ENCODE data around the gene SCGN.

SCGN gene, protein sequence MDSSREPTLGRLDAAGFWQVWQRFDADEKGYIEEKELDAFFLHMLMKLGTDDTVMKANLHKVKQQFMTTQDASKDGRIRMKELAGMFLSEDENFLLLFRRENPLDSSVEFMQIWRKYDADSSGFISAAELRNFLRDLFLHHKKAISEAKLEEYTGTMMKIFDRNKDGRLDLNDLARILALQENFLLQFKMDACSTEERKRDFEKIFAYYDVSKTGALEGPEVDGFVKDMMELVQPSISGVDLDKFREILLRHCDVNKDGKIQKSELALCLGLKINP

DNA sequence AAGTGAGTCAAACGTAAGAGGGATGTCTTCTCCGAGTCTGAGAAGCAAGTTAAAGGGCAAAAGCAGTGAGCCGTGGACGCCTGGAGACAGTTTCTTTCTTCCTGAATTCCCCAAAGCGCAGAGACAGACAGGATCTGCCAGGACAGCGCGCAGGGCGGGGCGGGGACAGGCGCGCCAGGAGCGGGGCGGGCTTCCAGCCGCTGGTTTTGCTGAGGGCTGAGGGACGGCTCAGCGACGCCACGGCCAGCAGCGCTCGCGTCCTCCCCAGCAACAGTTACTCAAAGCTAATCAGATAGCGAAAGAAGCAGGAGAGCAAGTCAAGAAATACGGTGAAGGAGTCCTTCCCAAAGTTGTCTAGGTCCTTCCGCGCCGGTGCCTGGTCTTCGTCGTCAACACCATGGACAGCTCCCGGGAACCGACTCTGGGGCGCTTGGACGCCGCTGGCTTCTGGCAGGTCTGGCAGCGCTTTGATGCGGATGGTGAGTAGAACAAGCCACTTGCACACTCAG, at the start of gene SCGN:
Gene SCGN (plus strand): TSS at position 209 of the 509 bp plus-strand sequence. CDS start 189 bp downstream, at position 398.
- no peak for TF ChIP-seq JUND (IDR thresholded peaks at IDR 0.05; ENCODE audit: low read depth)
- in situ Hi-C loops (cut with HindIII; ENCODE audit: low pct_unique_long_range_greater_than_20kb, low sequenced_read_pairs) = no loop called here
- peak; percentile 85 to 86 for DNase-seq (ENCODE audit: low read depth in 1 of 2, low spot score in 1 of 2)

DNA sequence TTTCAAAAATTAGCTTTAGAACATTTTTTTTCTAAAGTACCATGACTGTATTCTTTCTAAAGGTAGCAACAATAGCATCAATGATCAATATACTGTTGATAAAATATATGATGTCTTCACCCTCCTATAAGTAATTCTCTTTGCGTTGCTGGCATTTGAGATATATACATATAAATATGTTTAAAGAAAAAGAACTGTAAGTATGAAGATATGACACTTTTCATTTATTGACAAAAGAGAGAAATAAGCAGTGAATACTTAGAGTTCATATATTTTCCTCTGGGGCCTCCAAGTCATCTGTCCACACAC, 49.4 kb upstream of the SCGN start:
- TF ChIP-seq JUND (IDR thresholded peaks at IDR 0.05; ENCODE audit: low read depth) = no peak
- in situ Hi-C loops (cut with HindIII; ENCODE audit: low pct_unique_long_range_greater_than_20kb, low sequenced_read_pairs) = no loop called here
- DNase-seq (ENCODE audit: low read depth in 1 of 2, low spot score in 1 of 2) = no peak

DNA sequence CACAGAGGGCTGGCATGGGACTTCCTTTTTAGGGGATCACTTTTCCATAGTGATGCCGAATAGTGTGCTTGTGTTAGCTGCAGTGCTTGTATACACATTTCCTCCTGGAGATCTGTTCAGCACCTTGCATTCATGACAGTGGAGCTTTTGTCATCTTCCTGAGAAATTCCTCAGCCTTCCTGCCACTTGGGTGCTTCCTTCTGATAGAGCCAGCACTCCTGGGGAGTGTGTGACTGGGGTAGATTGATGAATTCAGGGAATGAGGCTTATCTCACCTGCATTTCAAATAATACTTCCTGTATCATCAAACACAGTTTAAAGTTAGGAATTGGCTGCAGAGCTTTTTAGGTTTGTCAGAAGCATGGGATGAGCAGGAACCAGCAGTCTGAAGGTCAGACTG, 48.8 kb upstream of the SCGN start:
- in situ Hi-C loops (cut with HindIII; ENCODE audit: low pct_unique_long_range_greater_than_20kb, low sequenced_read_pairs) = no loop called here
- no peak for DNase-seq (ENCODE audit: low read depth in 1 of 2, low spot score in 1 of 2)
- TF ChIP-seq JUND (IDR thresholded peaks at IDR 0.05; ENCODE audit: low read depth) = no peak

DNA sequence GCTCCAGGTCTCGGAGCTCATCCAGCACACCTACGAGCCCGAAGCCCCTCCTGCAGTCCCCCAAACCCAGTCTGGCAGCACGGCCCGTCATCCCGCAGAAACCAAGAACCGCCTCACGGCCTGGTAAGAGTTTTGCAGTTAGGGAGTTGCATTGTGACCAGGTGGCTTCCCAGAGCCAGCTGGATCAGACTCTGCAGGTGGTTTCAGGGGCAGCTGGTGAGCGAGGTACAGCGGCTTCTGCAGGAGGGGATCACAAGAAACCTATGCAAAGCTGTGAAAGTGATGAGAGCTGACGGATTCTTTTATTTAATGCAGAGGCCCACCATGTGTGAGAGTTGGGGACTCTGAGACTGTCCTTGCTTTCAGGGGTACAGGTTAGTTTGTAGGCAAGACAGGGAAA, 45.9 kb upstream of the SCGN start:
- no peak for TF ChIP-seq JUND (IDR thresholded peaks at IDR 0.05; ENCODE audit: low read depth)
- DNase-seq (ENCODE audit: low read depth in 1 of 2, low spot score in 1 of 2) = no peak
- in situ Hi-C loops (cut with HindIII; ENCODE audit: low pct_unique_long_range_greater_than_20kb, low sequenced_read_pairs) = no loop called here

DNA sequence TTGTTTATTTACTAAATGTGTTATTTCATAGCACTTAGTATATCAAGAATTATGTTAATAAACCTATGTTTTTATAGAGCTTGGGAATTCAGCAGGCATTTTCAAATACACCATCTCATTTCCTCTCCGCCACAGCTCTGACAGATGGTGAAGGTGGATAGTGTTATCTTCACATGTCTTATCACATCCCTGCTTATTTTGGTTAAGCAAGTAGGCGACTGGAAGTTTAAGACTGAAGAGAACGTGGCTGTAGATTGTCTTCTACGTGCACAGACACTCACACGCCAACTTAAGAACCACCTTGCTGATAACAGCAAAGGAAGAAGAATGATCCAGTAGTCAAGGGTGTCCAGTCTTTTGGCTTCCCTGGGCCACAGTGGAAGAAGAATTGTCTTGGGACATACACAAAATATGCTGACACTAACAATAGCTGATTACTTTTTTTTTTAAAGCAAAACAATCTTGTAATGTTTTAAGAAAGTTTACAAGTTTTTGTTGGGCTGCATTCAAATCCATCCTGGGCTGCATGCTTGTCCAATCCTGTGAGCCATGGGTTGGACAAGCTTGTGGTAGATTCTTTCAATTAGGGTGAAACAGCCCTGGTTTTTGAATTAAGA, 43.3 kb upstream of the SCGN start:
- no peak for DNase-seq (ENCODE audit: low read depth in 1 of 2, low spot score in 1 of 2)
- no peak for TF ChIP-seq JUND (IDR thresholded peaks at IDR 0.05; ENCODE audit: low read depth)
- in situ Hi-C loops (cut with HindIII; ENCODE audit: low pct_unique_long_range_greater_than_20kb, low sequenced_read_pairs) = no loop called here

DNA sequence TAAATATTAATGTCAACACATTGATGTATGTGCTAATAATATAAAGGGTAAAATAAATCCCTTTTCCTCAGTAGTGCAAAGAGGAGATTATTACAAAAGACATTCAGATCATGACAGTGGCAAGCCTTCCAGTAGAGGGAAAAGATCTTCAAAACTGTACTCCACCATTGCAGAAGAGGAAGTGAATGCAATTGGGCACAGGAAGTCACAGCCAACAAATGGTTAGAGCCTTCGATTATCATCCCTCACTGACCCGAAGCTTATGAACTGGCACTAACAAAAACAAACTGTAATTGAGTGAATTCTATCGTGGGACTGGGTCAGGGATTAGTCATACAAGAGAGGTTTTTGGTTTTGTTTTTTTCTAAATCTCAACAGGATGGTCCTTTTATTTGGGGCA, 39.3 kb upstream of the SCGN start:
- no peak for DNase-seq (ENCODE audit: low read depth in 1 of 2, low spot score in 1 of 2)
- TF ChIP-seq JUND (IDR thresholded peaks at IDR 0.05; ENCODE audit: low read depth) = no peak
- in situ Hi-C loops (cut with HindIII; ENCODE audit: low pct_unique_long_range_greater_than_20kb, low sequenced_read_pairs) = no loop called here

DNA sequence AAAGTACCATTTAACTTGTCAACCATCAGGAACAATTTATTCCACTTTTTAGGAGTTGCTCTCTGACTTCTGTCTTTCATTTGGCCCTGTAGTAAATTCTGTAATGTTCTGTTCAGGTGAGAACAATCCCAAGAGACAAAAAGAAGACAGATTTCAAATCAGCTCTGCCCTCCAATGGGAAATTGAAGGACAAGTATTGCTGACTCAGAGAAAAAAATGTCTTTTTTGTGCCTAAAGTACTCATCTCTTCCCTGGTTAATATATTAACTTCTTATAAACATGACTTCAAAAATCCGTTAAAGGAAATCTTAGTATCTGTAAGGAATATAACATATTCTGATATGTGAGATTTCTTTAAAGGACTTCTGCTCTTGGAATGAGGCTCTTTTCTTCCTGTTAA, 38.6 kb upstream of the SCGN start:
- no peak for DNase-seq (ENCODE audit: low read depth in 1 of 2, low spot score in 1 of 2)
- in situ Hi-C loops (cut with HindIII; ENCODE audit: low pct_unique_long_range_greater_than_20kb, low sequenced_read_pairs) = no loop called here
- no peak for TF ChIP-seq JUND (IDR thresholded peaks at IDR 0.05; ENCODE audit: low read depth)

DNA sequence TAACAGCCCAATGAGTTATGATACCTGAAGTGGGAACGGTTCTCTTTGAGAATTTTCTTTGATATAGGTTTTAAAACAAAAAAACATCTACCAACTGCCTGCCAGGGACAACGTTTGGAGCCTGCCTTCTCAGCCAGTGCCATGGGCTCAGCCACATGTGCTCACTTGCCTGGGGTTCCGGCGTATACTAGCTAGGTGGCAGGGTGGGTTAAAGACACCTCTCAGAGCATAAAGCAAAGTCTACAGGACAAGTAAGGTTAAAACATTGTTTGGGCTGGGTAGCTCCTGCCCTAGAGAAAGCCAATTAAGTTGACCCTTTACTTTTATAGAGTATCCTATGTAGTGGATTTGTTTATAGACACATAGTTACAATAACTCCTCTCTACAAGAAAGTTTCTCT, 38.0 kb upstream of the SCGN start:
- in situ Hi-C loops (cut with HindIII; ENCODE audit: low pct_unique_long_range_greater_than_20kb, low sequenced_read_pairs) = no loop called here
- DNase-seq (ENCODE audit: low read depth in 1 of 2, low spot score in 1 of 2) = no peak
- no peak for TF ChIP-seq JUND (IDR thresholded peaks at IDR 0.05; ENCODE audit: low read depth)

DNA sequence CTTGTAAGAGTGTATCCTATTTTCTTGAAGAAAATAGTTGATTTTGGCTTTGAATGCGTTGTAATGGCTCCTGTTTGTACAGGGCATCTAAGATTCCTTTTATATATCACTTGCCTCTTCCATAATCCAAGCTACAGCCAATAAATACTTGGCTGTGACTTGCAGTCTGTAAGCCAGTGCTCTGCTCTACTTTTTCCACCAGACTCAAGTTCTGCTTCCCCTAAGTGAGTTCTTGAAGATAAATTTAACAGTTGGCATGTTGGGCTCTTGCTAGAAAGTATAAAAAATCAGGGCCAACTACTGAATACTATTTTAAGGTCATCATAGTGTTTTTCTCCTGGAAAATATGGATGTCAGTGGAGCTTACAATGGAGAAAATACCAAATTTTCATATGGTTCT, 36.5 kb upstream of the SCGN start:
- in situ Hi-C loops (cut with HindIII; ENCODE audit: low pct_unique_long_range_greater_than_20kb, low sequenced_read_pairs) = no loop called here
- TF ChIP-seq JUND (IDR thresholded peaks at IDR 0.05; ENCODE audit: low read depth) = no peak
- no peak for DNase-seq (ENCODE audit: low read depth in 1 of 2, low spot score in 1 of 2)

DNA sequence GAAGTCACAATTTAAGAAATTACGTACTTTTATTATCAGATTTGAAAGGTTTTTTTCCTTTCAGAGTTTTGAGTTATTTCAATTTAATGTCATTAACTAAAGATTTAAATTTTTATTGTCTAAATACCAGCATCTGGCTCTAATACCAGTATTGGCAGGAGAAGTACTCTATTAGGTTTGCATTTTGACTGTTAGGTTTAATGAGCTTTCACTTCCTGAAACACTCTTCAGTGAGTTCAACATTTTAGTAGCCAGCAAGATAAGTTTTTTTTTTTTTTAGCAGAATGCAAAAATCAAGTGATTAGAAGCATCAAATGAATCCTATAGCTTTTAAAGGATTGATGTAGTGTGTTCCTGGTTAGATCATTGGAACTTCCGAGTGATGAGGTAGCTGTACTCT, 34.0 kb upstream of the SCGN start:
- no peak for TF ChIP-seq JUND (IDR thresholded peaks at IDR 0.05; ENCODE audit: low read depth)
- in situ Hi-C loops (cut with HindIII; ENCODE audit: low pct_unique_long_range_greater_than_20kb, low sequenced_read_pairs) = no loop called here
- no peak for DNase-seq (ENCODE audit: low read depth in 1 of 2, low spot score in 1 of 2)

DNA sequence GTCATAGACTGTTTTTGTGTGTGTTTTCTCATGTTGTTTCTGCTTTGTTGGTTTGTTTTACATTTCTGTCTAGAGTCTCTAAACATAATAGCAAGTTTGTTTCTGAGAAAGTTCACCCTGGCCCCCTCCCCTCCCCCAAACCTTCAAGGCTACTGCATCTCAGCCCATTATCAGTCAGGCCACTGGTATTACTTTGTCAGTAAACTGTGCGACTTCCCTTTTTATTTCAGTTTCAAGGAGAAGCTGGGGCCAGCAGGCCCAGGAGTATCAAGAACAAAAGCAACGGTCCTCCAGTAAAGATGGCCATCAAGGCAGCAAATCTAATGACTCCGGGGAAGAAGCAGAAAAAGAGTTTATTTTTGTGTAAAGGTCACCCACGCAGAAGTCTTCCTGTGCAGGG, 32.8 kb upstream of the SCGN start:
- TF ChIP-seq JUND (IDR thresholded peaks at IDR 0.05; ENCODE audit: low read depth) = no peak
- in situ Hi-C loops (cut with HindIII; ENCODE audit: low pct_unique_long_range_greater_than_20kb, low sequenced_read_pairs) = no loop called here
- DNase-seq (ENCODE audit: low read depth in 1 of 2, low spot score in 1 of 2) = no peak

DNA sequence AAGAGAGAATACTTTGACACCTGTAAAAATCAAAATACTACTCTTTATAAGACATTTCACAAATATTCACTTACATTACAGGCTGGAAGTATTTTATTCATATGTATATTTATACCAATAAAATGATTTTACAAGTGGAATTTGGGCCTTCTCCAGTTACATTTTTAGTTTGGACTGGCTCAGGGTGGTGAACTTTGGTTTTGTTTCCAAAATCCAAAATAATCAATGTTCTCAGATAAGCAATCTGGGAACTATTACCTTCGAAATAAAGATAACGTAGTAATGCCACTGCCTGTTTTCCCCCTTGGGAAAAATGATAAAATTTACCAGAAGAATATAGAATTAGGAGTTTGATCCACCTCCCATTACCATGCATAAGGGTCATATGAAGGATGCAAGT, 31.6 kb upstream of the SCGN start:
- DNase-seq (ENCODE audit: low read depth in 1 of 2, low spot score in 1 of 2) = no peak
- no peak for TF ChIP-seq JUND (IDR thresholded peaks at IDR 0.05; ENCODE audit: low read depth)
- in situ Hi-C loops (cut with HindIII; ENCODE audit: low pct_unique_long_range_greater_than_20kb, low sequenced_read_pairs) = no loop called here

DNA sequence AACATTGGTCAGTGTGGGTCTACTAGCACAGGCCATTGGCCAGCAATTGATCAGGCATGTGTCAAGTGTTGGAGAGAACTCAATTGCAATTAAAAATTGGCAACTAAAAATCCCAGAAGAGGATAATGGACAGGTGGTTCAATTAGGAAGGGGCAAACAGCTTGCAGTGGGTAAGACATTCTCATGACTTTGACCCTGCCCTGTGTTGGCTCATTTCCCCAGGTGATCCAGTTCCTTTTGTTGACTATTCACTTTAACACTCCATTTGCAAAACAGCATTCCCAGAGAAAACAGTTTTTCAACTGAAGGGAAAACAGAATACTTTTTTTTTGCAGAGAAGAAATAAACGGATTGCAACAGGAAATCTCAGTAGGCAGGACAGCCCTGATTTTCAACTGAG, 28.9 kb upstream of the SCGN start:
- no peak for TF ChIP-seq JUND (IDR thresholded peaks at IDR 0.05; ENCODE audit: low read depth)
- DNase-seq (ENCODE audit: low read depth in 1 of 2, low spot score in 1 of 2) = no peak
- in situ Hi-C loops (cut with HindIII; ENCODE audit: low pct_unique_long_range_greater_than_20kb, low sequenced_read_pairs) = no loop called here

DNA sequence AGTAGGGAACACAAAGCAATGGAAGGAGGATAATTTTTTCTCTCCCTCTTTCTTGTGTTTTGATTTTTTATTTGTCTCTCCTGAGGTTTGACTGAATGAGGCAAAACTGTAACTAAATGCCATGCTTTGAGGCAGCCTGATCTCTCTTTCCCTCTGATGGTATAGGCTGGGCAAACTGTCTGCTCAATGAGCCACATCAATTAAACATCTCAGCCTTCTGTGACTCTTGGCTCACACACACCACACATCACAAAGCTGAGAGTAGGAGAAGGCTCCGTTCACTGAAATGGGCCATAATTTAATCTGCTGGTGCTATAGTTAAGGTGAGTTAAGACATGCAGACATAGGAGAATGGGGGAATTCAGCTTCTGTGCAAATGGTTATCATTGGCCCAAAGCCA, 28.1 kb upstream of the SCGN start:
- DNase-seq (ENCODE audit: low read depth in 1 of 2, low spot score in 1 of 2) = no peak
- in situ Hi-C loops (cut with HindIII; ENCODE audit: low pct_unique_long_range_greater_than_20kb, low sequenced_read_pairs) = no loop called here
- TF ChIP-seq JUND (IDR thresholded peaks at IDR 0.05; ENCODE audit: low read depth) = no peak

All from T47D (cell line).